GM18868 (cell line): ENCODE data around the gene CD151.

Source experiments
- ATAC-seq: cut with Tn5 transposase; IDR thresholded peaks from one replicate; pipeline ENCODE4 v1.9.1; 2021; ENCODE audit warnings: mild to moderate bottlenecking, moderate library complexity; ENCODE audit not compliant: unreplicated experiment

The CD151 gene

GRCh38 chr11:832529-833113 lies at the start of gene CD151:
Gene CD151 (plus strand): TSS chr11:832952. CDS start chr11:836070, 3,118 bp downstream.
- ATAC-seq, result peak; percentile 38

GRCh38 chr11:783581-784015 lies 49.2 kb upstream of the CD151 start:
- ATAC-seq, result no peak

GRCh38 chr11:786235-787083 lies 46.3 kb upstream of the CD151 start:
- ATAC-seq, result no peak

- no peak for ATAC-seq
Observed at GRCh38 chr11:787084-787675, 45.6 kb upstream of the CD151 start.

GRCh38 chr11:788009-788640 lies 44.6 kb upstream of the CD151 start:
- no peak for ATAC-seq

- ATAC-seq, result no peak
Observed at GRCh38 chr11:788953-789940, 43.5 kb upstream of the CD151 start.

GRCh38 chr11:789943-790342 lies 42.8 kb upstream of the CD151 start, which contains the start of gene CEND1:
Gene CEND1 (minus strand): TSS chr11:790090. CDS start chr11:788576, 1,514 bp downstream.
- no peak for ATAC-seq

GRCh38 chr11:790721-791564 lies 41.8 kb upstream of the CD151 start:
- ATAC-seq, result no peak

GRCh38 chr11:791658-792534 lies 40.9 kb upstream of the CD151 start:
- ATAC-seq, result no peak

GRCh38 chr11:792535-792821 lies 40.3 kb upstream of the CD151 start:
- no peak for ATAC-seq

GRCh38 chr11:792873-793272 lies 39.9 kb upstream of the CD151 start:
- no peak for ATAC-seq

- ATAC-seq, result no peak
Observed at GRCh38 chr11:793556-793955, 39.2 kb upstream of the CD151 start.

- ATAC-seq, result no peak
Observed at GRCh38 chr11:794013-794765, 38.6 kb upstream of the CD151 start.

GRCh38 chr11:794766-795633 lies 37.8 kb upstream of the CD151 start:
- no peak for ATAC-seq

GRCh38 chr11:795634-796564 lies 36.9 kb upstream of the CD151 start:
- no peak for ATAC-seq
